Measurements from ENCODE around the gene XAB2.
"Not testable (repeated sequence)": the region's sequence is repeated elsewhere in the genome, so short reads cannot be mapped to it uniquely, and the experiment has no call there.

Gene XAB2

GRCh38 chr19:7645163-7645562 is 15.8 kb upstream of the XAB2 start:
- Histone ChIP-seq H3K36me3 (ENCODE audit: insufficient read depth, low read length) (no peaks in the 10 kb centered on the region), H3K27me3 (ENCODE audit: insufficient read depth, low read length) (peaks cover 1% of the 10 kb centered on the region), H2AFZ (ENCODE audit: low read depth, low read length) (no peak overlapping the region), H3K4me1 (ENCODE audit: insufficient read depth, low read length) (no peaks in the 10 kb centered on the region), H3K9me3 (ENCODE audit: low read length) (no peaks in the 10 kb centered on the region), H3K4me3 (ENCODE audit: low read length) (no peak overlapping the region)

- Histone ChIP-seq H3K9me3 (ENCODE audit: low read length) (no peaks in the 10 kb centered on the region), H3K4me1 (ENCODE audit: insufficient read depth, low read length) (no peaks in the 10 kb centered on the region), H2AFZ (ENCODE audit: low read depth, low read length) (no peak overlapping the region), H3K4me3 (ENCODE audit: low read length) (no peak overlapping the region), H3K27me3 (ENCODE audit: insufficient read depth, low read length) (no peaks in the 10 kb centered on the region), H3K36me3 (ENCODE audit: insufficient read depth, low read length) (no peaks in the 10 kb centered on the region)
Observed at GRCh38 chr19:7644550-7644877, 15.2 kb upstream of the XAB2 start.

- not testable (repeated sequence) for H3K27me3 ChIP-seq (ENCODE audit: insufficient read depth, low read length); H3K4me1 ChIP-seq (ENCODE audit: insufficient read depth, low read length); H3K36me3 ChIP-seq (ENCODE audit: insufficient read depth, low read length); H3K4me3 ChIP-seq (ENCODE audit: low read length); H3K9me3 ChIP-seq (ENCODE audit: low read length); H2AFZ ChIP-seq (ENCODE audit: low read depth, low read length)
Observed at GRCh38 chr19:7643629-7644549, 14.5 kb upstream of the XAB2 start.

GRCh38 chr19:7643031-7643415 is 13.7 kb upstream of the XAB2 start:
- Histone ChIP-seq H3K4me3 (ENCODE audit: low read length) (no peak overlapping the region), H2AFZ (ENCODE audit: low read depth, low read length) (no peak overlapping the region), H3K9me3 (ENCODE audit: low read length) (no peaks in the 10 kb centered on the region), H3K36me3 (ENCODE audit: insufficient read depth, low read length) (no peaks in the 10 kb centered on the region), H3K4me1 (ENCODE audit: insufficient read depth, low read length) (no peaks in the 10 kb centered on the region), H3K27me3 (ENCODE audit: insufficient read depth, low read length) (no peaks in the 10 kb centered on the region)

GRCh38 chr19:7642295-7643030 is 13.1 kb upstream of the XAB2 start:
- Histone ChIP-seq H3K27me3 (ENCODE audit: insufficient read depth, low read length) (peaks cover 2% of the 10 kb centered on the region), H2AFZ (ENCODE audit: low read depth, low read length) (no peak overlapping the region), H3K9me3 (ENCODE audit: low read length) (no peaks in the 10 kb centered on the region)

GRCh38 chr19:7641290-7642276 is 12.2 kb upstream of the XAB2 start:
- no peaks in the 10 kb centered on the region for H3K4me1 ChIP-seq (ENCODE audit: insufficient read depth, low read length)
- H3K27me3 ChIP-seq (ENCODE audit: insufficient read depth, low read length), result peaks cover 7% of the 10 kb centered on the region
- no peak overlapping the region for H3K4me3 ChIP-seq (ENCODE audit: low read length)
- H3K9me3 ChIP-seq (ENCODE audit: low read length), result no peaks in the 10 kb centered on the region
- no peaks in the 10 kb centered on the region for H3K36me3 ChIP-seq (ENCODE audit: insufficient read depth, low read length)
- H2AFZ ChIP-seq (ENCODE audit: low read depth, low read length), result no peak overlapping the region

More at GRCh38 chr19:7642295-7643030, 13.1 kb upstream of the XAB2 start:
- Histone ChIP-seq H3K4me1 (ENCODE audit: insufficient read depth, low read length) (no peaks in the 10 kb centered on the region), H3K4me3 (ENCODE audit: low read length) (no peak overlapping the region), H3K36me3 (ENCODE audit: insufficient read depth, low read length) (no peaks in the 10 kb centered on the region)

GRCh38 chr19:7640803-7641202 is 11.5 kb upstream of the XAB2 start:
- H3K27me3 ChIP-seq (ENCODE audit: insufficient read depth, low read length), result peaks cover 14% of the 10 kb centered on the region
- H3K9me3 ChIP-seq (ENCODE audit: low read length), result no peaks in the 10 kb centered on the region
- no peak overlapping the region for H2AFZ ChIP-seq (ENCODE audit: low read depth, low read length)
- H3K36me3 ChIP-seq (ENCODE audit: insufficient read depth, low read length), result no peaks in the 10 kb centered on the region
- H3K4me3 ChIP-seq (ENCODE audit: low read length), result no peak overlapping the region
- no peaks in the 10 kb centered on the region for H3K4me1 ChIP-seq (ENCODE audit: insufficient read depth, low read length)

- Histone ChIP-seq H3K9me3 (ENCODE audit: low read length) (no peaks in the 10 kb centered on the region), H3K36me3 (ENCODE audit: insufficient read depth, low read length) (no peaks in the 10 kb centered on the region), H3K4me1 (ENCODE audit: insufficient read depth, low read length) (no peaks in the 10 kb centered on the region), H3K4me3 (ENCODE audit: low read length) (no peak overlapping the region), H2AFZ (ENCODE audit: low read depth, low read length) (no peak overlapping the region), H3K27me3 (ENCODE audit: insufficient read depth, low read length) (peaks cover 14% of the 10 kb centered on the region)
Observed at GRCh38 chr19:7639863-7640348, 10.6 kb upstream of the XAB2 start.

GRCh38 chr19:7638802-7639465 is 9.6 kb upstream of the XAB2 start:
- Histone ChIP-seq H3K27me3 (ENCODE audit: insufficient read depth, low read length) (peaks cover 14% of the 10 kb centered on the region), H3K4me1 (ENCODE audit: insufficient read depth, low read length) (no peaks in the 10 kb centered on the region), H3K36me3 (ENCODE audit: insufficient read depth, low read length) (no peaks in the 10 kb centered on the region), H3K4me3 (ENCODE audit: low read length) (no peak overlapping the region), H3K9me3 (ENCODE audit: low read length) (no peaks in the 10 kb centered on the region), H2AFZ (ENCODE audit: low read depth, low read length) (no peak overlapping the region)

- Histone ChIP-seq H3K4me3 (ENCODE audit: low read length) (no peak overlapping the region), H3K9me3 (ENCODE audit: low read length) (no peaks in the 10 kb centered on the region), H3K27me3 (ENCODE audit: insufficient read depth, low read length) (peaks cover 14% of the 10 kb centered on the region), H2AFZ (ENCODE audit: low read depth, low read length) (no peak overlapping the region), H3K36me3 (ENCODE audit: insufficient read depth, low read length) (no peaks in the 10 kb centered on the region), H3K4me1 (ENCODE audit: insufficient read depth, low read length) (no peaks in the 10 kb centered on the region)
Observed at GRCh38 chr19:7637374-7638256, 8.3 kb upstream of the XAB2 start.

GRCh38 chr19:7636691-7637373 is 7.5 kb upstream of the XAB2 start, which contains the start of gene STXBP2:
TSS of gene STXBP2 (plus strand) at chr19:7637110. CDS start at chr19:7637150, 40 bp downstream.
- no peak within 1 kb of the TSS for H3K4me3 ChIP-seq (ENCODE audit: low read length)
- peaks cover 14% of the 10 kb centered on the region for H3K27me3 ChIP-seq (ENCODE audit: insufficient read depth, low read length)
- peaks cover 7% of the 10 kb centered on the region for H3K36me3 ChIP-seq (ENCODE audit: insufficient read depth, low read length)
- no peaks in the 10 kb centered on the region for H3K9me3 ChIP-seq (ENCODE audit: low read length)
- H3K4me1 ChIP-seq (ENCODE audit: insufficient read depth, low read length), result no peaks in the 10 kb centered on the region
- H2AFZ ChIP-seq (ENCODE audit: low read depth, low read length), result no peak within 1 kb of the TSS

Measured in neuron (in vitro differentiated cells).